ENCODE data around the gene SPP1. TPM values are rescaled to one million over a fixed set of nuclear protein-coding genes. Genes with fewer than 3 reads are reported as not detected.

The SPP1 gene
- total RNA-seq, 1 experiment from 2014 or later: 2.3 TPM

GRCh38 chr4:87953826-87954225 is 21.7 kb upstream of the SPP1 start:
- no peak for DNase-seq (ENCODE audit: low read depth)

GRCh38 chr4:87956501-87956900 is 19.0 kb upstream of the SPP1 start:
- no peak for DNase-seq (ENCODE audit: low read depth)

GRCh38 chr4:87957061-87957460 is 18.5 kb upstream of the SPP1 start:
- DNase-seq (ENCODE audit: low read depth): no peak

GRCh38 chr4:87961993-87962392 is 13.5 kb upstream of the SPP1 start:
- DNase-seq (ENCODE audit: low read depth): peak; percentile 48

GRCh38 chr4:87962398-87963146 is 12.9 kb upstream of the SPP1 start:
- no peak for DNase-seq (ENCODE audit: low read depth)

- DNase-seq (ENCODE audit: low read depth): no peak
These were observed 10.0 kb upstream of the SPP1 start for GRCh38 chr4:87965501-87965975.

- DNase-seq (ENCODE audit: low read depth): no peak
These were observed 9.4 kb upstream of the SPP1 start for GRCh38 chr4:87966095-87966496.

GRCh38 chr4:87967193-87967592 is 8.3 kb upstream of the SPP1 start:
- no peak for DNase-seq (ENCODE audit: low read depth)

- no peak for DNase-seq (ENCODE audit: low read depth)
These were observed 5.4 kb upstream of the SPP1 start for GRCh38 chr4:87970121-87970520.

GRCh38 chr4:87971866-87972265 is 3.6 kb upstream of the SPP1 start:
- DNase-seq (ENCODE audit: low read depth): no peak

- peak; percentile 53 for DNase-seq (ENCODE audit: low read depth)
These were observed 2.0 kb upstream of the SPP1 start for GRCh38 chr4:87973283-87974169.

GRCh38 chr4:87974856-87975462 is 555 bp upstream of the SPP1 start:
- peak; percentile 19 for DNase-seq (ENCODE audit: low read depth)

- no peak for DNase-seq (ENCODE audit: low read depth)
These were observed 2.2 kb downstream of the SPP1 start for GRCh38 chr4:87977521-87978278.

GRCh38 chr4:87978681-87979080 is 3.2 kb downstream of the SPP1 start:
- no peak for DNase-seq (ENCODE audit: low read depth)

GRCh38 chr4:87979810-87980209 is 4.3 kb downstream of the SPP1 start:
- DNase-seq (ENCODE audit: low read depth): no peak

GRCh38 chr4:87981486-87981885 is 6.0 kb downstream of the SPP1 start:
- DNase-seq (ENCODE audit: low read depth): no peak

GRCh38 chr4:87982036-87982435 is 6.5 kb downstream of the SPP1 start:
- DNase-seq (ENCODE audit: low read depth): no peak

GRCh38 chr4:87982446-87983010 is 7.0 kb downstream of the SPP1 start:
- DNase-seq (ENCODE audit: low read depth): no peak

- no peak for DNase-seq (ENCODE audit: low read depth)
These were observed 8.5 kb downstream of the SPP1 start for GRCh38 chr4:87983996-87984395.

- DNase-seq (ENCODE audit: low read depth): peak; percentile 61
These were observed 9.8 kb downstream of the SPP1 start for GRCh38 chr4:87985097-87985886.

- DNase-seq (ENCODE audit: low read depth): no peak
These were observed 10.3 kb downstream of the SPP1 start for GRCh38 chr4:87985887-87986200.

All from Daoy (cell line).